ENCODE measurements around the gene STK35.

The STK35 gene

DNA sequence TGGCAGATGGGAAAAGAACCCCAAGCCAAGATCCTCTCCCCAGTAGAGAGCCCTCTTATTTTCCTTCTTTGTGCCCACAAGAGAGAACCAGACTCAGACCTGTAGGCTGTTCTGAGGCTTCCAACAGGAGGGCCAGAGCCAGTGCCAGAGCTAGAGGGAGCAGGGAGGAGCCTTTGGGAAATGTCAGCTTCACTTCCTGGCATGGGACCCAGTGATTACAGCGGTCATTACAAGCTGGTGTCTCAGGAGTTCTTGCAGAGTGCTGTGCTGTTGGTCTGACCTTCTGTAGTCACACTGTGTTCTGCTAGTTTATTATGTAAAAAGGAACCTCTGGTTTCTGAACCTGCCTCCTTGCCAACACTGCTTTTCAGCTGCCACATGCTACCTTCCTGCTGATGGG is 38.9 kb downstream of the STK35 start:
- Histone ChIP-seq H3K27ac (no peak overlapping the region), H3K4me3 (ENCODE audit: low read depth in 1 of 2, low read length in 1 of 2) (no peak overlapping the region), H3K4me1 (ENCODE audit: control insufficient read depth in 1 of 2, insufficient read depth in 1 of 2, low read depth in 1 of 2, low read length in 1 of 2) (peaks cover 0 to 6% of the 10 kb centered on the region in 2 experiments), H3K9me3 (no peaks in the 10 kb centered on the region), H3K27me3 (no peaks in the 10 kb centered on the region), H3K36me3 (peaks cover 33% of the 10 kb centered on the region)
- TF ChIP-seq, protein P1, sequence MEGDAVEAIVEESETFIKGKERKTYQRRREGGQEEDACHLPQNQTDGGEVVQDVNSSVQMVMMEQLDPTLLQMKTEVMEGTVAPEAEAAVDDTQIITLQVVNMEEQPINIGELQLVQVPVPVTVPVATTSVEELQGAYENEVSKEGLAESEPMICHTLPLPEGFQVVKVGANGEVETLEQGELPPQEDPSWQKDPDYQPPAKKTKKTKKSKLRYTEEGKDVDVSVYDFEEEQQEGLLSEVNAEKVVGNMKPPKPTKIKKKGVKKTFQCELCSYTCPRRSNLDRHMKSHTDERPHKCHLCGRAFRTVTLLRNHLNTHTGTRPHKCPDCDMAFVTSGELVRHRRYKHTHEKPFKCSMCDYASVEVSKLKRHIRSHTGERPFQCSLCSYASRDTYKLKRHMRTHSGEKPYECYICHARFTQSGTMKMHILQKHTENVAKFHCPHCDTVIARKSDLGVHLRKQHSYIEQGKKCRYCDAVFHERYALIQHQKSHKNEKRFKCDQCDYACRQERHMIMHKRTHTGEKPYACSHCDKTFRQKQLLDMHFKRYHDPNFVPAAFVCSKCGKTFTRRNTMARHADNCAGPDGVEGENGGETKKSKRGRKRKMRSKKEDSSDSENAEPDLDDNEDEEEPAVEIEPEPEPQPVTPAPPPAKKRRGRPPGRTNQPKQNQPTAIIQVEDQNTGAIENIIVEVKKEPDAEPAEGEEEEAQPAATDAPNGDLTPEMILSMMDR (IDR thresholded peaks at IDR 0.05) = no peak

GRCh38 chr20:2141600-2142575 is 40.3 kb downstream of the STK35 start:
- TF ChIP-seq, protein P1 (IDR thresholded peaks at IDR 0.05) = no peak
- H3K4me1 ChIP-seq (ENCODE audit: control insufficient read depth in 1 of 2, insufficient read depth in 1 of 2, low read depth in 1 of 2, low read length in 1 of 2) = peaks cover 0 to 6% of the 10 kb centered on the region in 2 experiments
- H3K27ac ChIP-seq = no peak overlapping the region
- H3K36me3 ChIP-seq = peaks cover 47% of the 10 kb centered on the region
- H3K27me3 ChIP-seq = no peaks in the 10 kb centered on the region
- no peak overlapping the region for H3K4me3 ChIP-seq (ENCODE audit: low read depth in 1 of 2, low read length in 1 of 2)
- no peaks in the 10 kb centered on the region for H3K9me3 ChIP-seq

DNA sequence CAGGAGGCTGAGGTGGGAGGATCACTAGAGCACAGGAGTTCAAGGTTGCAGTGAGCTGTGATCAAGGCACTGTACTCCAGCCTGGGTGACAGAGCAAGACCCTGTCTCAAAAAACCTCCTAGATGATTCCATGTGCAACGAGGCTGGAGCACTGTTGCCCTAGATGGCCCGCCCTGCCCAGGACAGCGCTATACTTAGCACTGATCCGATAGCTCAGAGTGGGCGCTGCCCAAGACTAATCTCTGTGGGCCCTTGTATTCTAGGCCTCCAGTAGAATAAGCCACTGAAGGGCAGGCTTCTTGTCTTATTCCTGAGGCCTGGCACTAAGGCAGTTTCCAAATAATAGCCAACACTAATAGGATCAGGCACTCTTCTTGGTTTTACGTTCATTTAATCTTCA is 41.0 kb downstream of the STK35 start:
- Histone ChIP-seq H3K4me1 (ENCODE audit: control insufficient read depth in 1 of 2, insufficient read depth in 1 of 2, low read depth in 1 of 2, low read length in 1 of 2) (peaks cover 0 to 6% of the 10 kb centered on the region in 2 experiments), H3K4me3 (ENCODE audit: low read depth in 1 of 2, low read length in 1 of 2) (no peak overlapping the region), H3K27ac (no peak overlapping the region), H3K9me3 (no peaks in the 10 kb centered on the region), H3K36me3 (peaks cover 54% of the 10 kb centered on the region), H3K27me3 (no peaks in the 10 kb centered on the region)
- TF ChIP-seq, protein P1 (IDR thresholded peaks at IDR 0.05) = no peak

DNA sequence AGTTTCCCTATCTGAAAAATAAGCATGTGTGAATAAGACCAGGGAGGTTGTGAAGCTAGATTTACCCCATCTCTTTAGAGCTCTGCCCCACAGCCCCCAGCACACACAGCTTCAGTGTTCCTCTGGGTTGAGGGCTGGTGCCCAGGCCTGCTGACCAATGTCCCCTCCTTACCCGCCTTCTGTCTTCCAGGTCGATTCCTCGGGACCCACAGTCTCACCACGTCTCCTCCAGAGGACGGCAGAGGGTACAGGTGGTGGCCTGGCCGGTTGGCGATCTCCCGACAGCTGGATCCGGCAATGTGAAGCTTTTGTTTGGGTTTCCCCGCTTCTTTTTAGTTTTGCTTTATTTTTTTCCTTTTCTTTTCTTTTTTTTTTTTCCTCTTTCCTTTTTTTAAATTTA is 42.0 kb downstream of the STK35 start:
- Histone ChIP-seq H3K9me3 (no peaks in the 10 kb centered on the region), H3K4me1 (ENCODE audit: control insufficient read depth in 1 of 2, insufficient read depth in 1 of 2, low read depth in 1 of 2, low read length in 1 of 2) (no peaks in the 10 kb centered on the region), H3K27ac (no peak overlapping the region), H3K27me3 (no peaks in the 10 kb centered on the region), H3K36me3 (peaks cover 64% of the 10 kb centered on the region), H3K4me3 (ENCODE audit: low read depth in 1 of 2, low read length in 1 of 2) (no peak overlapping the region)
- TF ChIP-seq, protein P1 (IDR thresholded peaks at IDR 0.05) = no peak

- no peak overlapping the region for H3K27ac ChIP-seq
- no peak overlapping the region for H3K4me3 ChIP-seq (ENCODE audit: low read depth in 1 of 2, low read length in 1 of 2)
- peaks cover 70% of the 10 kb centered on the region for H3K36me3 ChIP-seq
- H3K4me1 ChIP-seq (ENCODE audit: control insufficient read depth in 1 of 2, insufficient read depth in 1 of 2, low read depth in 1 of 2, low read length in 1 of 2) = no peaks in the 10 kb centered on the region
- TF ChIP-seq, protein P1 (IDR thresholded peaks at IDR 0.05) = no peak
- no peaks in the 10 kb centered on the region for H3K9me3 ChIP-seq
- no peaks in the 10 kb centered on the region for H3K27me3 ChIP-seq
Measured at GRCh38 chr20:2144850-2145249, 43.2 kb downstream of the STK35 start.
